ENCODE results near the gene PPP1R16B. TPM values are rescaled to one million over a fixed set of nuclear protein-coding genes. Genes with fewer than 3 reads are reported as not detected.

PPP1R16B gene
- total and polyA plus RNA-seq, 10 of the 15 experiments (the other 5 are each of a cell fraction or from before 2014, with no cell fraction given): 13.4 to 90.2 (median 66.7) TPM

DNA sequence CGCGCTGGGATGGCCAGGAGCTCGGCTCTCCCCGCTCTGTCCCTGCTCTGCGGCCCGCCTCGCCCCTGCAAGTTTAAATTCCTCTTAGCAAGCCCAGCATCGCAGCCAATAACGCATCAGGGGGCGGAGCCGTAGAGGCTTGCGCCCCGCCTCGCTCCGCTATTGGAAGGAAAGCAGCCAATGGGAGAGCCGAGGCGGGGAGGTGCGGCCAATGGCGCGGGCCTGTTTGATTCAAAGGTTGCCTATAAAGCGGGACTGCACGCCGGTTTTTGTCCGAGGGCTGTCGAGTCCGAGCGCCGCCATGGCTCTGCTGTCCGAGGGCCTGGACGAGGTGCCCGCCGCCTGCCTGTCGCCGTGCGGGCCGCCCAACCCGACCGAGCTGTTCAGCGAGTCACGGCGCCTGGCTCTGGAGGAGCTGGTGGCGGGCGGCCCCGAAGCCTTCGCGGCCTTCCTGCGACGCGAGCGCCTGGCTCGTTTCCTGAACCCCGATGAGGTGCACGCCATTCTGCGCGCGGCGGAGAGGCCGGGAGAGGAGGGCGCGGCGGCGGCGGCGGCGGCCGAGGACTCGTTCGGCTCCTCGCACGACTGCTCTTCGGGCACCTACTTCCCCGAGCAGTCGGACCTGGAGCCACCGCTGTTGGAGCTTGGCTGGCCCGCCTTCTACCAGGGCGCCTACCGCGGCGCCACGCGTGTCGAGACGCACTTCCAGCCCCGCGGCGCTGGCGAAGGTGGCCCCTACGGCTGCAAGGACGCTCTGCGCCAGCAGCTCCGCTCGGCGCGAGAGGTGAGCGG is 120.8 kb downstream of the PPP1R16B start, which contains the start of gene FAM83D (continued):
- TF ChIP-seq HDGF (IDR thresholded peaks at IDR 0.05): 0 out of 2 replicates have a peak, but pooled peaks have one; percentile 30
- no peak for TF ChIP-seq IRF5 (IDR thresholded peaks at IDR 0.05; ENCODE audit: borderline replicate concordance)
- TF ChIP-seq RB1 (IDR thresholded peaks at IDR 0.05; ENCODE audit: borderline replicate concordance): peak; percentile 15; the same call in 1 of the 2 replicates
- TF ChIP-seq PAX8 (IDR thresholded peaks at IDR 0.05): no peak
- no peak; the same call in none of the 2 replicates for TF ChIP-seq SMC3 (IDR thresholded peaks at IDR 0.05; ENCODE audit: borderline replicate concordance, low read length)
- no peak for TF ChIP-seq ETV6 (conservative IDR thresholded peaks at IDR 0.05 in 1 of 2, IDR thresholded peaks at IDR 0.05 in 1 of 2; ENCODE audit: borderline replicate concordance in 1 of 2, low read depth in 1 of 2)
- 0 out of 2 replicates have a peak, but pooled peaks have one; percentile 32 for TF ChIP-seq BACH1 (IDR thresholded peaks at IDR 0.05; ENCODE audit: borderline replicate concordance)
- TF ChIP-seq, protein P1, sequence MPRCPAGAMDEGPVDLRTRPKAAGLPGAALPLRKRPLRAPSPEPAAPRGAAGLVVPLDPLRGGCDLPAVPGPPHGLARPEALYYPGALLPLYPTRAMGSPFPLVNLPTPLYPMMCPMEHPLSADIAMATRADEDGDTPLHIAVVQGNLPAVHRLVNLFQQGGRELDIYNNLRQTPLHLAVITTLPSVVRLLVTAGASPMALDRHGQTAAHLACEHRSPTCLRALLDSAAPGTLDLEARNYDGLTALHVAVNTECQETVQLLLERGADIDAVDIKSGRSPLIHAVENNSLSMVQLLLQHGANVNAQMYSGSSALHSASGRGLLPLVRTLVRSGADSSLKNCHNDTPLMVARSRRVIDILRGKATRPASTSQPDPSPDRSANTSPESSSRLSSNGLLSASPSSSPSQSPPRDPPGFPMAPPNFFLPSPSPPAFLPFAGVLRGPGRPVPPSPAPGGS (IDR thresholded peaks at IDR 0.05; ENCODE audit: borderline replicate concordance, insufficient read depth, low read depth, low read length, poor library complexity, severe bottlenecking): no peak
- TF ChIP-seq, protein P2, sequence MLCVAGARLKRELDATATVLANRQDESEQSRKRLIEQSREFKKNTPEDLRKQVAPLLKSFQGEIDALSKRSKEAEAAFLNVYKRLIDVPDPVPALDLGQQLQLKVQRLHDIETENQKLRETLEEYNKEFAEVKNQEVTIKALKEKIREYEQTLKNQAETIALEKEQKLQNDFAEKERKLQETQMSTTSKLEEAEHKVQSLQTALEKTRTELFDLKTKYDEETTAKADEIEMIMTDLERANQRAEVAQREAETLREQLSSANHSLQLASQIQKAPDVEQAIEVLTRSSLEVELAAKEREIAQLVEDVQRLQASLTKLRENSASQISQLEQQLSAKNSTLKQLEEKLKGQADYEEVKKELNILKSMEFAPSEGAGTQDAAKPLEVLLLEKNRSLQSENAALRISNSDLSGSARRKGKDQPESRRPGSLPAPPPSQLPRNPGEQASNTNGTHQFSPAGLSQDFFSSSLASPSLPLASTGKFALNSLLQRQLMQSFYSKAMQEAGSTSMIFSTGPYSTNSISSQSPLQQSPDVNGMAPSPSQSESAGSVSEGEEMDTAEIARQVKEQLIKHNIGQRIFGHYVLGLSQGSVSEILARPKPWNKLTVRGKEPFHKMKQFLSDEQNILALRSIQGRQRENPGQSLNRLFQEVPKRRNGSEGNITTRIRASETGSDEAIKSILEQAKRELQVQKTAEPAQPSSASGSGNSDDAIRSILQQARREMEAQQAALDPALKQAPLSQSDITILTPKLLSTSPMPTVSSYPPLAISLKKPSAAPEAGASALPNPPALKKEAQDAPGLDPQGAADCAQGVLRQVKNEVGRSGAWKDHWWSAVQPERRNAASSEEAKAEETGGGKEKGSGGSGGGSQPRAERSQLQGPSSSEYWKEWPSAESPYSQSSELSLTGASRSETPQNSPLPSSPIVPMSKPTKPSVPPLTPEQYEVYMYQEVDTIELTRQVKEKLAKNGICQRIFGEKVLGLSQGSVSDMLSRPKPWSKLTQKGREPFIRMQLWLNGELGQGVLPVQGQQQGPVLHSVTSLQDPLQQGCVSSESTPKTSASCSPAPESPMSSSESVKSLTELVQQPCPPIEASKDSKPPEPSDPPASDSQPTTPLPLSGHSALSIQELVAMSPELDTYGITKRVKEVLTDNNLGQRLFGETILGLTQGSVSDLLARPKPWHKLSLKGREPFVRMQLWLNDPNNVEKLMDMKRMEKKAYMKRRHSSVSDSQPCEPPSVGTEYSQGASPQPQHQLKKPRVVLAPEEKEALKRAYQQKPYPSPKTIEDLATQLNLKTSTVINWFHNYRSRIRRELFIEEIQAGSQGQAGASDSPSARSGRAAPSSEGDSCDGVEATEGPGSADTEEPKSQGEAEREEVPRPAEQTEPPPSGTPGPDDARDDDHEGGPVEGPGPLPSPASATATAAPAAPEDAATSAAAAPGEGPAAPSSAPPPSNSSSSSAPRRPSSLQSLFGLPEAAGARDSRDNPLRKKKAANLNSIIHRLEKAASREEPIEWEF (IDR thresholded peaks at IDR 0.05; ENCODE audit: insufficient replicate concordance, low read depth, low read length): no peak
- no peak for TF ChIP-seq SREBF2 (IDR thresholded peaks at IDR 0.05; ENCODE audit: low read length)
- TF ChIP-seq ASH2L (IDR thresholded peaks at IDR 0.05; ENCODE audit: borderline replicate concordance, low read depth): no peak
- TF ChIP-seq YY1 (IDR thresholded peaks at IDR 0.05; ENCODE audit: low read depth, low read length): peak; percentile 79
- no peak for TF ChIP-seq ZNF384 (IDR thresholded peaks at IDR 0.05; ENCODE audit: borderline replicate concordance, low read depth, low read length)
- TF ChIP-seq POU2F2 (IDR thresholded peaks at IDR 0.05; ENCODE audit: borderline replicate concordance, low read depth, low read length): peak; percentile 68; the same call in 1 of the 3 replicates
- no peak for TF ChIP-seq EP300 (IDR thresholded peaks at IDR 0.05; ENCODE audit: borderline replicate concordance in 1 of 2, control insufficient read depth in 1 of 2, low read depth in 2 of 2, low read length in 2 of 2)
- peak; percentile 99 for TF ChIP-seq FOXM1 (IDR thresholded peaks at IDR 0.05; ENCODE audit: low read depth, low read length)
- no peak for TF ChIP-seq ZZZ3 (IDR thresholded peaks at IDR 0.05; ENCODE audit: control insufficient read depth, insufficient read length, low read depth)
- TF ChIP-seq CHD1 (IDR thresholded peaks at IDR 0.05; ENCODE audit: low read depth, low read length): 0 out of 2 replicates have a peak, but pooled peaks have one; percentile 42

Measured in GM12878 (cell line).